HL-60 (cell line): ENCODE data around the gene AQP6.

ENCODE experiments used
- DNase-seq, 2 experiments: peaks; one replicate each; pipeline ENCODE4 v3.0.0-alpha.2; 2010 to 2020; ENCODE audit warnings: low read depth in 1 of 2, low spot score in 1 of 2
- H3K27ac ChIP-seq: fragments of 250-450 bp; sonication (Bioruptor Pico); replicated peaks from 2 replicates; pipeline ENCODE4 v1.5.1; 2020; ENCODE audit warnings: mild to moderate bottlenecking, moderate library complexity
- H3K27me3 ChIP-seq: fragments of 250-450 bp; sonication (Bioruptor Pico); 2 replicates; pipeline ENCODE4 v1.5.1; 2021; ENCODE audit warnings: mild to moderate bottlenecking, moderate library complexity; ENCODE audit not compliant: insufficient read depth, poor library complexity, severe bottlenecking
- H3K4me3 ChIP-seq: replicated peaks from 2 replicates; pipeline ENCODE4 v1.5.1; 2011; ENCODE audit warnings: mild to moderate bottlenecking, control low read depth, low read length; ENCODE audit not compliant: insufficient read depth
- GABPA ChIP-seq: IDR thresholded peaks from 2 replicates; pipeline ENCODE4 v1.6.1; 2012; ENCODE audit warnings: low read depth
- POLR2AphosphoS5 ChIP-seq: IDR thresholded peaks from 2 replicates; pipeline ENCODE4 v1.6.1; 2012; ENCODE audit warnings: low read depth
- SPI1 ChIP-seq: IDR thresholded peaks from 2 replicates; pipeline ENCODE4 v1.6.1; 2012; ENCODE audit warnings: low read depth, mild to moderate bottlenecking, borderline replicate concordance
- TF ChIP-seq, protein P1 (sequence below): IDR thresholded peaks from 2 replicates; pipeline ENCODE4 v1.6.1; 2012; ENCODE audit warnings: low read depth; ENCODE audit not compliant: insufficient replicate concordance
- TF ChIP-seq, protein P2 (sequence below): IDR thresholded peaks from one replicate; pipeline ENCODE4 v1.5.1; 2011; ENCODE audit warnings: low read length, control low read depth, inconsistent platforms; ENCODE audit not compliant: insufficient read depth

Gene AQP6

DNA sequence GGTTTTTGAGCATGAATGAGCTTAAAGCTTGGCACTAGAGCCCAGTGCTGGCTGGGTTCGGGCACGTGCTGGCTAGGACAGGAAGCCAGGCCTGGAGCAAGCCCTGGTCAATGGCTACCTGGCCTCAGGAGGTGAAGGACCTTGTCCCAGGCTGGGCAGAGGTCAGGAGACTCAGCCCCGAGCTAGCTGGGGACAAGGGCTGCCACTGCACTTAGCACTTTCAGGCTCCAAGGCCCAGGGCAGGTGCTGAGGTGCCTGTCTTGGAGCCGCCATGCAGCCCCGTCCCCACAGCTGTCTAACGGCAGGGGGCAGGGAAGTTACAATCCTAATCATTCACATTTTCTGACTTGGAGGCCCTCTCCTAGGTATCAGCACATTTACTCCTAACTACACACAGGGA is 4.3 kb upstream of the AQP6 start:
- H3K27ac ChIP-seq: no peak overlapping the region
- no peak overlapping the region for H3K4me3 ChIP-seq
- TF ChIP-seq GABPA: no peak
- TF ChIP-seq, protein P1, sequence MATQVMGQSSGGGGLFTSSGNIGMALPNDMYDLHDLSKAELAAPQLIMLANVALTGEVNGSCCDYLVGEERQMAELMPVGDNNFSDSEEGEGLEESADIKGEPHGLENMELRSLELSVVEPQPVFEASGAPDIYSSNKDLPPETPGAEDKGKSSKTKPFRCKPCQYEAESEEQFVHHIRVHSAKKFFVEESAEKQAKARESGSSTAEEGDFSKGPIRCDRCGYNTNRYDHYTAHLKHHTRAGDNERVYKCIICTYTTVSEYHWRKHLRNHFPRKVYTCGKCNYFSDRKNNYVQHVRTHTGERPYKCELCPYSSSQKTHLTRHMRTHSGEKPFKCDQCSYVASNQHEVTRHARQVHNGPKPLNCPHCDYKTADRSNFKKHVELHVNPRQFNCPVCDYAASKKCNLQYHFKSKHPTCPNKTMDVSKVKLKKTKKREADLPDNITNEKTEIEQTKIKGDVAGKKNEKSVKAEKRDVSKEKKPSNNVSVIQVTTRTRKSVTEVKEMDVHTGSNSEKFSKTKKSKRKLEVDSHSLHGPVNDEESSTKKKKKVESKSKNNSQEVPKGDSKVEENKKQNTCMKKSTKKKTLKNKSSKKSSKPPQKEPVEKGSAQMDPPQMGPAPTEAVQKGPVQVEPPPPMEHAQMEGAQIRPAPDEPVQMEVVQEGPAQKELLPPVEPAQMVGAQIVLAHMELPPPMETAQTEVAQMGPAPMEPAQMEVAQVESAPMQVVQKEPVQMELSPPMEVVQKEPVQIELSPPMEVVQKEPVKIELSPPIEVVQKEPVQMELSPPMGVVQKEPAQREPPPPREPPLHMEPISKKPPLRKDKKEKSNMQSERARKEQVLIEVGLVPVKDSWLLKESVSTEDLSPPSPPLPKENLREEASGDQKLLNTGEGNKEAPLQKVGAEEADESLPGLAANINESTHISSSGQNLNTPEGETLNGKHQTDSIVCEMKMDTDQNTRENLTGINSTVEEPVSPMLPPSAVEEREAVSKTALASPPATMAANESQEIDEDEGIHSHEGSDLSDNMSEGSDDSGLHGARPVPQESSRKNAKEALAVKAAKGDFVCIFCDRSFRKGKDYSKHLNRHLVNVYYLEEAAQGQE: no peak
- H3K27me3 ChIP-seq: peaks cover 6% of the 10 kb centered on the region
- DNase-seq: no peak

DNA sequence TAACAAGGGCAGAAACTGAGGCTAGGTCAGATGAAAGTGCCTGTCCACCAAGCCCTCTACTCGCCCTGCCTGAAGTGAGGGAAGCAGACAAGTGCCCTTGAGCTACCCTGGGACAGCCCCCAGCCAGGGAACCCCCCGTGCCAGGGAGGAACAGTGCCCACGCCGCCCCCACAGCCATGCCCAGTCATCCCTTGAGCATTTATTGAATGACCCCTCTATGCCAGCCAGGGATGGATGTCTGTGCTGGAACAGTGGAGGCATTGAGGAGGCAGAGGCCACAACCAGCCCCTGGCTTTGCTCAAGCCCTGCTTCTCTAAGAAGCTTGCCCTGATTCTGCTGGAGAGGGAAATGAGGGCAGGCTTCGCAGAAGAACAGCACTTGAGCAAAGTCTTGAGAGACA is 3.7 kb upstream of the AQP6 start:
- Histone ChIP-seq H3K27me3 (peaks cover 3% of the 10 kb centered on the region), H3K4me3 (no peak overlapping the region), H3K27ac (no peak overlapping the region)
- DNase-seq: no peak
- TF ChIP-seq, protein P2, sequence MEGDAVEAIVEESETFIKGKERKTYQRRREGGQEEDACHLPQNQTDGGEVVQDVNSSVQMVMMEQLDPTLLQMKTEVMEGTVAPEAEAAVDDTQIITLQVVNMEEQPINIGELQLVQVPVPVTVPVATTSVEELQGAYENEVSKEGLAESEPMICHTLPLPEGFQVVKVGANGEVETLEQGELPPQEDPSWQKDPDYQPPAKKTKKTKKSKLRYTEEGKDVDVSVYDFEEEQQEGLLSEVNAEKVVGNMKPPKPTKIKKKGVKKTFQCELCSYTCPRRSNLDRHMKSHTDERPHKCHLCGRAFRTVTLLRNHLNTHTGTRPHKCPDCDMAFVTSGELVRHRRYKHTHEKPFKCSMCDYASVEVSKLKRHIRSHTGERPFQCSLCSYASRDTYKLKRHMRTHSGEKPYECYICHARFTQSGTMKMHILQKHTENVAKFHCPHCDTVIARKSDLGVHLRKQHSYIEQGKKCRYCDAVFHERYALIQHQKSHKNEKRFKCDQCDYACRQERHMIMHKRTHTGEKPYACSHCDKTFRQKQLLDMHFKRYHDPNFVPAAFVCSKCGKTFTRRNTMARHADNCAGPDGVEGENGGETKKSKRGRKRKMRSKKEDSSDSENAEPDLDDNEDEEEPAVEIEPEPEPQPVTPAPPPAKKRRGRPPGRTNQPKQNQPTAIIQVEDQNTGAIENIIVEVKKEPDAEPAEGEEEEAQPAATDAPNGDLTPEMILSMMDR: no peak
- no peak for TF ChIP-seq GABPA
- TF ChIP-seq POLR2AphosphoS5: no peak
- no peak for TF ChIP-seq SPI1
- TF ChIP-seq, protein P1: no peak

DNA sequence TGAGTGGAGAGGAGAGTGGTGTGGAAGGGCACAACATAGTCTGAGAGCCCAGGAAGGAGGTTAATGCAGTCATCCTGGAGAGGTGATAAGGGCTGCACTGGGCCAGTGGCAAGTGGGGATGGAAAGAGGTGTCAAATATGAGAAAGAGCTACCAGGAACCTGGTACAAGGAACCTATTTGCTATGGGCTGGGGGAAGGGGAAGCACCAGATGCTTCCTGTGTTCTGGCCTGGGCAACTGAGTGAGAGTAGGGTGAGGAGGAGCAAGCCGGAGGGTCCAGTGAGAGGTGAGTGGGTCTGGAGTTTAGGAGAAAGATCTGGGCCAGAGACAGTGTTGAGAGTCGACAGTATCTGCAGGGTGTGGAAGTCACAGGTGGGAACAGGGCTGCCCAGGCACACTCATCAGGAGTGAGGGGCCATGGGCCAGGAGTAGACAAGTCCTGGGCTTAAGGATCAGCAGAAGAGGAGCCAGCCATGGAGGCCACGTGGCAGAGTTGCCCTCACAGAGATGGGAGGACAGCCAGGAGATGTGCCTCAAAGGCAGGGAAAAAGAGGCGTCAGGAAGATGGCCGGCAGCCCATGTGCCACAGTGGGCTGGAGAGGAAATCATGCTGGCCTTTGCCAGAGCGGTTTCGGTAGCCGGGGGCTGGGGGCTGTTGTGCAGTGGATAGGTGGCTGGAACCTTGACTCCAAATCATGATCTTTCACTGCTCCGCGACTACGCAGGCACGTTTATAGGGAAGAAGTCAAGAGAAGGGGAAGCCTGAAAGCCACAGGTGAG is 2.9 kb upstream of the AQP6 start:
- TF ChIP-seq, protein P1: no peak
- TF ChIP-seq POLR2AphosphoS5: no peak
- TF ChIP-seq SPI1: no peak
- TF ChIP-seq, protein P2: no peak
- TF ChIP-seq GABPA: no peak
- Histone ChIP-seq H3K4me3 (no peak overlapping the region), H3K27ac (no peak overlapping the region), H3K27me3 (peaks cover 1% of the 10 kb centered on the region)
- peak in 1 of 2 experiments; percentile 26 for DNase-seq
